Ovary (tissue), 3 donors: ENCODE results near the gene IFNA1.

Experiments used
- POLR2A ChIP-seq: fragments of 450-650 bp; IDR thresholded peaks from one replicate; pipeline ENCODE4 v1.6.1; 2017; ENCODE audit warnings: antibody characterized with exemption, mild to moderate bottlenecking, moderate library complexity
- TF ChIP-seq, protein P1 (sequence below), 3 donors: fragments of 450-650 bp in 2 of 3; fragments of 200-600 bp in 1 of 3; IDR thresholded peaks; one replicate each; pipeline versions ENCODE4 v1.5.1 to v1.8.0; 2016 to 2022; ENCODE audit warnings: antibody characterized with exemption in 3 of 3, mild to moderate bottlenecking in 1 of 3
- donor health status: DM: no; HTN: no; CAD: no.

DNA sequence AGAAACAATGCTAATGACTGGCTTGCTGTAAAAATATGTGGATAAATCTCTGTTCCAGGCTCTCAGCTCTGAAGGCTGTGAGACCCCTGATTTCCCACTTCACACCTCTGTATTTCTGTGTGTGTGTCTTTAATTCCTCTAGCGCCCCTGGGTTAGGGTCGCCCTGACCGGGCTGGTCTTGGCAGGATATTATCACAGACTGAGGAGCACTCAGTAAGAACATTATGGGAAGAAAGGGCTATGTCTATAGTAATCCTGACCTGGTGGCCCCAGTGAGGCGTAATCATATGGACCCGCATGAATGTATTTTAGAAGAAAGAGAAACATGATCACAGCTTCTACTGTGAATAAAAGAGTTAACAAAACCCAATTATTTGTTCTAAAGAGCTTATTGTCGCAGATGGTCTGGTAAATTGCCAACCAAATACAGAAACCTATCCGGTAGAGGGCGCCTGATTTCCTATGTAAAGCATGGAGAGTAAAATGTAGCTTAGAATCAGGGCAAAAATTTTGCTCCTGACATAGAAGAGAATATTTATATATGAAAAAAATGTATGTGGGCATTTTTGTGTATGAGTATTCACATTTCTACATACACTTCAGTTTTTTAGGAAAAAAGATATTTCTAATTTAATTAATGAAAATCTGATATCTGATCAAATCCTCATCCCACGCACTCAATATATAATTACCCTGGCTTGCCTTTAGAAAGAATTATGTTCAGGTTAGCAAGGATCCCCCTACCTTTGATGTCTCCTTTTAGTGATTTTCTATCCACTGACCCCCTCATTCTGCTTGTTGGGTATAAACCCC, 5.8 kb upstream of the IFNA1 start:
- TF ChIP-seq, protein P1, sequence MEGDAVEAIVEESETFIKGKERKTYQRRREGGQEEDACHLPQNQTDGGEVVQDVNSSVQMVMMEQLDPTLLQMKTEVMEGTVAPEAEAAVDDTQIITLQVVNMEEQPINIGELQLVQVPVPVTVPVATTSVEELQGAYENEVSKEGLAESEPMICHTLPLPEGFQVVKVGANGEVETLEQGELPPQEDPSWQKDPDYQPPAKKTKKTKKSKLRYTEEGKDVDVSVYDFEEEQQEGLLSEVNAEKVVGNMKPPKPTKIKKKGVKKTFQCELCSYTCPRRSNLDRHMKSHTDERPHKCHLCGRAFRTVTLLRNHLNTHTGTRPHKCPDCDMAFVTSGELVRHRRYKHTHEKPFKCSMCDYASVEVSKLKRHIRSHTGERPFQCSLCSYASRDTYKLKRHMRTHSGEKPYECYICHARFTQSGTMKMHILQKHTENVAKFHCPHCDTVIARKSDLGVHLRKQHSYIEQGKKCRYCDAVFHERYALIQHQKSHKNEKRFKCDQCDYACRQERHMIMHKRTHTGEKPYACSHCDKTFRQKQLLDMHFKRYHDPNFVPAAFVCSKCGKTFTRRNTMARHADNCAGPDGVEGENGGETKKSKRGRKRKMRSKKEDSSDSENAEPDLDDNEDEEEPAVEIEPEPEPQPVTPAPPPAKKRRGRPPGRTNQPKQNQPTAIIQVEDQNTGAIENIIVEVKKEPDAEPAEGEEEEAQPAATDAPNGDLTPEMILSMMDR (IDR thresholded peaks at IDR 0.05) = no peak
- no peak for TF ChIP-seq POLR2A
